Neural cell (in vitro differentiated cells): ENCODE measurements around the gene IGIP. TPM values are rescaled to one million over a fixed set of nuclear protein-coding genes. Genes with fewer than 3 reads are reported as not detected.

ENCODE experiments used
- H2AFZ ChIP-seq: fragments of 200-600, 300-800 bp; sonication (generic), shearing (Covaris generic); 2 replicates; pipeline ENCODE4 v1.6.0; 2014; ENCODE audit warnings: low read depth, mild to moderate bottlenecking, antibody characterized with exemption, low read length, moderate library complexity
- H3F3A ChIP-seq: fragments of 200-600 bp; shearing (Covaris generic); 2 replicates; pipeline ENCODE4 v1.6.1; 2016; ENCODE audit warnings: mild to moderate bottlenecking, moderate library complexity, mixed read lengths, antibody characterized with exemption, low read length; ENCODE audit not compliant: insufficient read depth, poor library complexity, severe bottlenecking
- H3K27ac ChIP-seq: fragments of 200-600, 300-800 bp; sonication (generic), shearing (Covaris generic); 2 replicates; pipeline ENCODE4 v1.5.1; 2014; ENCODE audit warnings: mild to moderate bottlenecking, low read length, moderate library complexity
- H3K27me3 ChIP-seq: fragments of 300-800, 200-600 bp; sonication (generic), shearing (Covaris generic); 2 replicates; pipeline ENCODE4 v1.6.0; 2014; ENCODE audit warnings: mild to moderate bottlenecking, low read depth, low read length, moderate library complexity; ENCODE audit not compliant: insufficient read depth
- H3K36me3 ChIP-seq: fragments of 300-800, 200-600 bp; sonication (generic), shearing (Covaris generic); 2 replicates; pipeline ENCODE4 v1.5.1; 2014; ENCODE audit warnings: mild to moderate bottlenecking, antibody characterized with exemption, low read length, moderate library complexity; ENCODE audit not compliant: insufficient read depth
- H3K4me2 ChIP-seq: fragments of 300-800, 200-600 bp; sonication (generic), shearing (Covaris generic); 2 replicates; pipeline ENCODE4 v1.6.0; 2014; ENCODE audit warnings: mild to moderate bottlenecking, low read length
- H3K4me3 ChIP-seq: fragments of 300-800, 200-600 bp; sonication (generic), shearing (Covaris generic); 2 replicates; pipeline ENCODE4 v1.5.1; 2014; ENCODE audit warnings: mild to moderate bottlenecking, low read length, moderate library complexity
- H3K79me2 ChIP-seq: fragments of 200-600 bp; shearing (Covaris generic); replicated peaks from 2 replicates; pipeline ENCODE4 v1.6.0; 2014; ENCODE audit warnings: mild to moderate bottlenecking, low read length, moderate library complexity; ENCODE audit not compliant: insufficient read depth
- H3K9ac ChIP-seq: fragments of 300-800, 200-600 bp; sonication (generic), shearing (Covaris generic); 2 replicates; pipeline ENCODE4 v1.6.1; 2016; ENCODE audit warnings: mild to moderate bottlenecking, low read length, mixed read lengths
- H3K9me2 ChIP-seq: fragments of 200-600 bp; shearing (Covaris generic); 2 replicates; pipeline ENCODE4 v1.6.1; 2016; ENCODE audit warnings: mild to moderate bottlenecking, low read length, mixed read lengths; ENCODE audit not compliant: insufficient read depth
- H3K9me3 ChIP-seq: fragments of 200-600, 300-800 bp; sonication (generic), shearing (Covaris generic); 2 replicates; pipeline ENCODE4 v1.6.1; 2016; ENCODE audit warnings: mild to moderate bottlenecking, mixed run types, low read length, moderate library complexity, mixed read lengths
- H4K20me1 ChIP-seq: fragments of 200-600 bp; shearing (Covaris generic); 2 replicates; pipeline ENCODE4 v1.6.1; 2016; ENCODE audit warnings: mild to moderate bottlenecking, mixed run types; ENCODE audit not compliant: insufficient read depth
- EP300 ChIP-seq: fragments of 450-650 bp; conservative IDR thresholded peaks from 2 replicates; pipeline ENCODE4 v1.6.1; 2014; ENCODE audit warnings: antibody characterized with exemption, mild to moderate bottlenecking, moderate library complexity; ENCODE audit not compliant: poor library complexity, severe bottlenecking
- EZH2 ChIP-seq: fragments of 200-600, 300-800 bp; shearing (Covaris generic), sonication (generic); IDR thresholded peaks from 2 replicates; pipeline ENCODE4 v1.6.1; 2014; ENCODE audit warnings: antibody characterized with exemption, low read length, borderline replicate concordance, mild to moderate bottlenecking; ENCODE audit not compliant: insufficient read depth, poor library complexity, severe bottlenecking
- MXI1 ChIP-seq: fragments of 450-650 bp; conservative IDR thresholded peaks from 2 replicates; pipeline ENCODE4 v1.6.1; 2014; ENCODE audit warnings: antibody characterized with exemption, mild to moderate bottlenecking; ENCODE audit not compliant: poor library complexity, severe bottlenecking
- POLR2AphosphoS5 ChIP-seq: IDR thresholded peaks from 2 replicates; pipeline ENCODE4 v1.6.1; 2012
- RAD21 ChIP-seq: fragments of 450-650 bp; conservative IDR thresholded peaks from 2 replicates; pipeline ENCODE4 v1.6.1; 2014; ENCODE audit warnings: antibody characterized with exemption, mild to moderate bottlenecking, moderate library complexity
- REST ChIP-seq: IDR thresholded peaks from 2 replicates; pipeline ENCODE4 v1.6.1; 2012; ENCODE audit warnings: borderline replicate concordance
- SMC3 ChIP-seq: fragments of 450-650 bp; conservative IDR thresholded peaks from 2 replicates; pipeline ENCODE4 v1.6.1; 2014; ENCODE audit warnings: antibody characterized with exemption, mild to moderate bottlenecking, moderate library complexity; ENCODE audit not compliant: poor library complexity
- TAF1 ChIP-seq: IDR thresholded peaks from 2 replicates; pipeline ENCODE4 v1.6.1; 2012; ENCODE audit warnings: low read depth
- polyA plus RNA-seq: library from polyadenylated mRNA; depleted of rRNA; stranded (reverse); fragments of >200 nt; gene quantifications from 2 replicates; pipeline ENCODE4 v1.2.3, GENCODE V29; 2014
- TF ChIP-seq, protein P1 (sequence below): fragments of 450-650 bp; IDR thresholded peaks from 2 replicates; pipeline ENCODE4 v1.5.1; 2014; ENCODE audit warnings: antibody characterized with exemption, mild to moderate bottlenecking, moderate library complexity; ENCODE audit not compliant: poor library complexity, severe bottlenecking

IGIP gene
- polyA plus RNA-seq, 1 donor from 2014 or later: 4.4 TPM

DNA sequence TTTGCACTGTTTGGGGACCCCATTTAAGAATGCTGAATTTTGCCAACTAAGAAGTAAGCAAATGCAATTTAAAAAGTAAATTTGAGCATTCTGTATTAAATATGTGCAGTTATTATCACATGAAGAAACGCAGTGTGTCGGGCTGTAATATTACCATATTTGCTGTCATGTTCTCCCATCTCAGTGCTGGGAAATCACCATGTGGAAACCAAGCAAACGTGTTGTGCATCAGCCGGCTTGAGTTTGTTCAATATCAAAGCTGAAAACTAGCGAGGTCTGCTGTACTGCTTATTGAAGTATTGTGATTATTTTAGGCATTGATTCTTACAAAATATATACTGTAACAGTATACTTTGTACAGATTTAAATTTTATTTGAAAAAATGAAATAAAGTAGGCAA is 2.6 kb downstream of the IGIP start:
- H3K9me2 ChIP-seq: no peaks in the 10 kb centered on the region
- H3K27me3 ChIP-seq: no peaks in the 10 kb centered on the region
- H3K36me3 ChIP-seq: no peaks in the 10 kb centered on the region
- H4K20me1 ChIP-seq: no peaks in the 10 kb centered on the region
- H3K79me2 ChIP-seq: no peaks in the 10 kb centered on the region
- H3K9me3 ChIP-seq: no peaks in the 10 kb centered on the region
- no peak overlapping the region for H2AFZ ChIP-seq
- no peak overlapping the region for H3K4me3 ChIP-seq
- no peak overlapping the region for H3K4me2 ChIP-seq
- no peak overlapping the region for H3K27ac ChIP-seq
- no peaks in the 10 kb centered on the region for H3F3A ChIP-seq
- H3K9ac ChIP-seq: no peak overlapping the region
- TF ChIP-seq TAF1: no peak
- no peak for TF ChIP-seq REST
- TF ChIP-seq, protein P1, sequence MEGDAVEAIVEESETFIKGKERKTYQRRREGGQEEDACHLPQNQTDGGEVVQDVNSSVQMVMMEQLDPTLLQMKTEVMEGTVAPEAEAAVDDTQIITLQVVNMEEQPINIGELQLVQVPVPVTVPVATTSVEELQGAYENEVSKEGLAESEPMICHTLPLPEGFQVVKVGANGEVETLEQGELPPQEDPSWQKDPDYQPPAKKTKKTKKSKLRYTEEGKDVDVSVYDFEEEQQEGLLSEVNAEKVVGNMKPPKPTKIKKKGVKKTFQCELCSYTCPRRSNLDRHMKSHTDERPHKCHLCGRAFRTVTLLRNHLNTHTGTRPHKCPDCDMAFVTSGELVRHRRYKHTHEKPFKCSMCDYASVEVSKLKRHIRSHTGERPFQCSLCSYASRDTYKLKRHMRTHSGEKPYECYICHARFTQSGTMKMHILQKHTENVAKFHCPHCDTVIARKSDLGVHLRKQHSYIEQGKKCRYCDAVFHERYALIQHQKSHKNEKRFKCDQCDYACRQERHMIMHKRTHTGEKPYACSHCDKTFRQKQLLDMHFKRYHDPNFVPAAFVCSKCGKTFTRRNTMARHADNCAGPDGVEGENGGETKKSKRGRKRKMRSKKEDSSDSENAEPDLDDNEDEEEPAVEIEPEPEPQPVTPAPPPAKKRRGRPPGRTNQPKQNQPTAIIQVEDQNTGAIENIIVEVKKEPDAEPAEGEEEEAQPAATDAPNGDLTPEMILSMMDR: no peak
- no peak for TF ChIP-seq POLR2AphosphoS5
- no peak for TF ChIP-seq SMC3
- TF ChIP-seq MXI1: no peak
- no peak for TF ChIP-seq EP300
- no peak for TF ChIP-seq RAD21
- no peak for TF ChIP-seq EZH2

DNA sequence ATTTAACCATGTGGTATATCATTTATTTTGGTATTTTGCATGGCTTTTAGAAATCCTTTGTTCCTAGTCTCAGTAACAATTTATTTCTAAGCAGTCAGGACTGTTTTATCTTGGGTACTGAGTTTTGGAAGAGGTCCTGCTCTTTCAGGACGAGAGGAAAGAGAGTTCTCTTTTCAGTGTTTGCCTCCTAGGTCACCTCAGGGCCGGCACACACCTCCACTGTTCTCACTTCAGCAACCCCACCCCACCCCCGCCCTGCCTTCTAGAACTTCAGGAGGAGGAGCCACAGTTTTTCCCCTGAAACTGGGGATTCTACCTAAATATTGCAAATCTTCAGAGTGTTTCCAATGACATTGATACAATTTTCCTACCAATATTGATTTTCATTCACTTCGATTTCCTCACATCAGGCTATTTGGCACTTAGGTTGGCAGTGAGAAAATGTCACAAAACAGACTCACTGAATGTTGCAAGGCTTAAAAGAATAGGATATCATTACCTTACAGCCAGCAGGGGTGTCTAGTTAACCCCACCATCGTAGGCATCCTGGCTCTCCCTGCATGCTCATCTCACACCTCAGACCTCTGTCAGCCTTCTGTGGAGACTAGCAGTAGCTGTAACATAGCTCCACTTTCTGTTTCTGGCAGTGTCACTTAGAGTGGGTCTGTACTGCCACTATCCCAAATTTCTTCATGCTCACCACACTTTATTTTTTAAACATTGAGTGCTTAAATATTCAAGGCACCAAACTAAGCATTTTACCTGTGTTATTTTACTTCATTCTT is 5.4 kb downstream of the IGIP start:
- H3K36me3 ChIP-seq: no peaks in the 10 kb centered on the region
- H3K9me3 ChIP-seq: no peaks in the 10 kb centered on the region
- no peak overlapping the region for H3K4me3 ChIP-seq
- H3F3A ChIP-seq: no peaks in the 10 kb centered on the region
- no peaks in the 10 kb centered on the region for H3K79me2 ChIP-seq
- no peaks in the 10 kb centered on the region for H3K27me3 ChIP-seq
- H3K9ac ChIP-seq: no peak overlapping the region
- H3K4me2 ChIP-seq: no peak overlapping the region
- no peak overlapping the region for H3K27ac ChIP-seq
- H3K9me2 ChIP-seq: no peaks in the 10 kb centered on the region
- H4K20me1 ChIP-seq: no peaks in the 10 kb centered on the region
- TF ChIP-seq MXI1 (no peak), EP300 (no peak), EZH2 (no peak), REST (no peak), TAF1 (no peak)
- H2AFZ ChIP-seq: no peak overlapping the region
